Cardiac septum (tissue), 1 donor: ENCODE data around the gene PDCD4. TPM values are rescaled to one million over a fixed set of nuclear protein-coding genes. Genes with fewer than 3 reads are reported as not detected.
"Not testable (repeated sequence)": the region's sequence is repeated elsewhere in the genome, so short reads cannot be mapped to it uniquely, and the experiment has no call there.

ENCODE experiments used
- DNase-seq: peaks from one replicate; pipeline ENCODE4 v3.0.0-alpha.2; 2020; ENCODE audit warnings: low spot score
- intact Hi-C: fragments of 100-400 bp; cut with DNase I; formaldehyde crosslinking; loops from one replicate; pipeline ENCODE4 v1.14.0; 2022
- total RNA-seq: library from RNA; stranded (reverse); fragmentation: NEBNext Ultra II Directional; extraction: Animal tissue kit (Norgen Biotek cat#: 25700); gene quantifications from one replicate; pipeline ENCODE4 v1.2.1, GENCODE V29; 2021
- donor health status: DM: no; HTN: no; CAD: no.

The PDCD4 gene
- total RNA-seq, 1 donor from 2014 or later: 42.0 TPM

GRCh38 chr10:110910138-110910537, 38.4 kb downstream of the PDCD4 start:
- DNase-seq: no peak
- intact Hi-C loops: no loop called here

- DNase-seq: no peak
- intact Hi-C loops: no loop called here
Observed at GRCh38 chr10:110912374-110912773, 40.6 kb downstream of the PDCD4 start.

- no peak for DNase-seq
- intact Hi-C loops: no loop called here
Observed at GRCh38 chr10:110914431-110914830, 42.7 kb downstream of the PDCD4 start.

- intact Hi-C loops: loop anchor here (5.0 kb wide), 1 partner anchor 43 kb away; the partner anchor contains the start of gene PDCD4
- DNase-seq: no peak
Observed at GRCh38 chr10:110915035-110915434, 43.3 kb downstream of the PDCD4 start.

DNA sequence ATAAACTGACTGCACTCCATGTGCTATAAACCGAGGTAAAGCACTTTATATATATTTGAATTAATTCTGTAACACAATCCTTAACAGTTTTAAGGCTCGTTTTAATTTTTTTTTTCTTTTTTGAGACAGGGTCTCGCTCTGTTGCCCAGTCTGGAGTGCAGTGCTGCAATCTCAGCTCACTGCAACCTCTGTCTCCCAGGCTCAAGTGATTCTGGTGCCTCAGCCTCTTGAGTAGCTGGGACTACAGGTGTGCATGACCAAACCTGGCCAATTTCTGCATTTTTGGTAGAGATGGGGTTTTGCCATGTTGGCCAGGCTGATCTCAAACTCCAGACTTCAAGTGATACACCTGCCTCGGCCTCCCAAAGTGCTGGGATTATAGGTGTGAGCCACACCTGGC, 43.9 kb downstream of the PDCD4 start:
- intact Hi-C loops: loop anchor here (5.0 kb wide), 1 partner anchor 43 kb away; the partner anchor contains the start of gene PDCD4
- not testable (repeated sequence) for DNase-seq

DNA sequence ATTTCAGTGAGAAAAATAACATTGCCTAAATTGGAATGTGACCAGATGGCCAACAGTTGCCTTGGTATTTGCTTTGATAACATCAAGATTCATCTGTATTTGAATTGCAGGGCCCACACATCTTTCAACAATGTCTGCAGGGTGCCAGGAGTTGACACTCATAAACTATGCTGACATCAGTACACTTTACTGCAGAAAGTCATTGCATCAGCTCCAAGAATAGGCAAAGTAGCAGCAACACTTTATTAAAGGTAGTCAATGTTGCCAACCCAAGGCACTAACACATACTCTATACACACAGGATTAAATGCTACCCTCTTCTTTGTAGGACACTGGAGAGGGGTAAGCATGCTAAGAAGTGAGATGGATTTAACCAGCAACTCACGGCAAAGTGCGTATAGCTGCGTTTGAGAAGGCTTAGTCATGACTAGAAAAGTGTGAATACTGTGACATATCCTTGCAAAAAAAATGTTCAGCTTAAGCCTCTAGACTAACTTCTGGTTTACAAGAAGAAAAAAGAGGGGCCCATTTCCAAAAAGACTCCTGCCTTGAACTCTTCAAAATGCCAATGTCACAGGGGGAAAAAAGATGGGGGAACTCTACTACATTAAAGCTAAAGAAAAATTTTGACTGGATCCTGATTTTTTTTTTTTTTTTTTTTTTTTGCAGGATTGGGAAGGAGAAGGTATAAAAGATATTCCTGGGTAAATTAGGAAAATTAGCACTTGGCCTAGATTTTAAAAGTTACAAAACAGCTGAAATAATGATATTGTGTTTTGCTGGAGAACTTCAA, 45.0 kb downstream of the PDCD4 start:
- intact Hi-C loops: loop anchor here (5.0 kb wide), 1 partner anchor 44 kb away; the partner anchor contains the start of gene PDCD4
- DNase-seq: no peak

GRCh38 chr10:110918269-110918642, 46.5 kb downstream of the PDCD4 start:
- intact Hi-C loops: loop anchor here (5.0 kb wide), 1 partner anchor 46 kb away; the partner anchor contains the start of gene PDCD4
- DNase-seq: peak; percentile 97

DNA sequence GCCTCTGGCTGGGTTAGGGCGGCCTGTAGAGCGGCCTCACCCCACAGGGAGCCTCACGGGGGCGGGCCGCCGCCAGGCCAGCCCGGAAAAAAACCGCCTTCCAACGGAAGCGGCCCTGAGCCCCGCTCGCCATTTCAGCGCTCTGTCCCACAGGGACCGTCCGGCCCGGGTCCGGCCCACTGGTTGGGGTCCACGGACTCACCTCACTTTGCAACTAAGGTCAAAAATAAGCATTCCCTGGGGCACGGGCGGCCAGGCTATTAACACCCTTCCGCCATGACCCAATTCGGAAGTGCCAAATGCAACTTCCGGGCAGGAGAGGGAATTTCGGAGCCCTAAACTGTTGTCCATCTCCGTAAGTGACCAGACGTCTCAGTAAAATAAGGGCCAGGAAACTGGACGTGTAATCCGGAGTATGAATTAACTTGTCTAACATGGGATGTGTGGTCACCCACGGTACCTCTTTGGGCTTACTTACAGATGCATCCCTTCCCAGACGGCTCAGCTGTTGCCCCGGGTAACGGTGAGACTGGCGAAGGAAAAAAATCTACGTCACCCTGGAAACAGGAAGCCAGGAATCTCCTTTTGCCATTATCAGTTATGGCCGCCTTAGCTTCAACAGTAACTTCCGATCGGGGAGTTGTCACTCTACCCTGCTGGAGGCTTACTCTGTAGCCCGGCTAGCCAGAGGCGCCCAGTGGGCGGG, 47.1 kb downstream of the PDCD4 start, which contains the start of gene BBIP1:
BBIP1 (minus strand) TSS at position 538 of the 706 bp plus-strand sequence. CDS start 1,023 bp downstream, outside the sequence.
- intact Hi-C loops: loop anchor here (5.0 kb wide), 1 partner anchor 46 kb away; the partner anchor contains the start of gene PDCD4
- DNase-seq: no peak

DNA sequence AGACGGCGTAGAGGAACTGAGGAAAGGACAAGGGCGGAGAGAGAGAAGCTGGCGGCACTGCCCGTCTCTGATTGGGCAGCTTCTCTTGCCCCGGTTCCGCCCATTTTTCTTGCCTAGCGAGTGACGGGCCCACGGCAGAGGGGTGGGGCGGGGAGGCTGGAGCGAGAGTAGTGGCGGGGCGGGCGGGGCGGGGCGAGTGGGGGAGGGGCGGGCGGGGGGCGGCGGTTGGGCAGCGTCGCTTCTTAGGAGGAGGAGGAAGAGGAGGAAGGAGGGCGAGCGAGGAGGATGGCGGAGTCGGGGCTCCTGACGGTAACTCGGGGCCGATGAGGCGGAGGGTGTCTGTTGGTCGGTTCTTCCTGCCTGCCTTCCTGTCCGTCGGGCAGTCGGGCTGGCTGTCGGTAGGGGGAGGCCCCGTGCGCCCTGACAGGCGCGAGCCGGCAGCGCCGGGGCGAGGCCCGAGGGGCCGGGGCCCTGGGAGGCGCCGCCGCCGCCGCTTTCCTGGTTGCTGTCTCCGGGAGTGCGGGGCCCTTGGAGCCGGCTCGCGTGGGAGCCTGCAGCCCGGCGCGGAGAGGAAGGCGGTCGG, 47.7 kb downstream of the PDCD4 start, which contains the start of gene SHOC2:
SHOC2 (plus strand) TSS at position 256 of the 583 bp plus-strand sequence. CDS start 44,755 bp downstream, outside the sequence.
- peak; percentile 99 for DNase-seq
- intact Hi-C loops: loop anchor here (5.0 kb wide), 1 partner anchor 47 kb away; the partner anchor contains the start of gene PDCD4

GRCh38 chr10:110919971-110920881, 48.5 kb downstream of the PDCD4 start:
- peak; percentile 78 for DNase-seq
- intact Hi-C loops: loop anchor here (5.0 kb wide), 1 partner anchor 48 kb away; the partner anchor contains the start of gene PDCD4

DNA sequence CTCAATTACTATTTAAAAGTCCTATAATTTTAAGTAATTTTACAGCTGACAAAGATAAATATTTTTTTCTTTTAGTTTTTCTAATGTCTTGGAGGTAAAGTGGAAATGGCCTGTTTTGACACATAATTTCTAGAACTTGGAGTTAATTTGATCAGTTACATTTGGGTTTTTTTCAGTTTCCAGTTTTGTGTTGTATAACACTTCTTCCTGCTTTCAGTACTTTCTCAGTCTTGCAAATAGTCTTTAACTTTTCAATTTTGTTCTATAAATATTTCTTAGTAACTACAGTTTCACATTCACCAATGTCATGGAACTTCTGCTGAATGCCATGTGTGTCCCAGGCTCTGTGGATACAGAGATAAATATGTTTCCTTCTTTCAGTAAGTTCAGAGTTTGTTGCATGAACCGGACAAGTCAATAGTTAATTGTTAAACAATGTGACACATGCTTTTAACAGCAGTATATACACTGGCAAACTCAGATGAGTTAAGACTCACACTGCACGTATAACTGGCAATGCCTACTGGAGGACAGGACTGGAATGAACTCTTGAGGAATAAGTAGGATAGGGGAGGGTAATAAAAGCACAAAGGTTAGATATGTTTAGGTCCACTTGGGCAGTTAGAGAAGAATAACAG, 52.2 kb downstream of the PDCD4 start:
- intact Hi-C loops: no loop called here
- no peak for DNase-seq

DNA sequence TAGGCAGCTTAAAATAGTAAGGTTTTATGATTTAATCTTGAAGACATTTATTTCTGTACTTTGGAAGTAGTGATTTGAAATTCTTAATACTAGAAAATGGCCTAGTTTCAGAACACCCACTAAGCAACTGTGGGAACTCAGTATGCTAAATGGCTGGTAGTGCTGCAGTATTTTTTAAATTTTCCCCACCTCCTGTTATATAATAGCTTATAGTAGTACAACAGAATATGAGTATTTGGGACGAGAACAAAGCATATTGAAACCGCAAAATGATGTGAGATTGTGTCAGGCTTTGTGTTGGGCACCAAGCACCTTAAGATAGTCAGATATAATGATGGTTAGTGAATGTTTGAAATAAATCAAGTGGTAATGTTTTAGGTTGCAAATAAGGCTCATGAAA, 55.7 kb downstream of the PDCD4 start:
- DNase-seq: no peak

DNA sequence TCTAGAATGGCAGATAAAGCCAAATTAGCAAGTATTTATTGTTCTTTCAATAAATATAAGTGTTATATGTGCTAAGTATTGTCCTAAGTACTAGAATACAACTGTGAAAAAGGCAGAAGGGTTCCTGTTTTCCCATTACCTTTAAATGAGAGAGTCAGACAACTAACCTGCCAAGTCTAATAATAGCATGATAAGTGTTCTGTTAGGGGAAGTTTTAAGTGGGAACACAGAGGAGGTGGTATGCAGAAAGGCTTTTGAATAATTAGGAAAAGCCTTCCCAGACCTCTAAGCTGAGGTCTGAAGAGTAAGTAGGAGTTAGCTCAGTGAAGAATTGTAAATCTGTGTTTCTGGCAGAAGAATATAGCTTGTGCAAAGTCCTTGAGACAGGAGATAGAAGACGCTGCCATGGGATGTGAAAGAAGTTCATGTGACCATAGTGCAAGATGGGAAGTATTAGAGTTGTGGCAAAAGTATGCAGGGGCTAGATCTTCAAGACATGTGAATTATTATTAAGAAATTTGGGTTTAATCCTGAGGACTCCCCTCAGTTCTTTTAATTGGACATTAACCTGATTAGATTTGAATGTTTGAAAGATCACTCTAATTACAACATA, 60.1 kb downstream of the PDCD4 start:
- intact Hi-C loops: no loop called here
- DNase-seq: no peak

More for the DNA sequence above, 55.7 kb downstream of the PDCD4 start:
- intact Hi-C loops: no loop called here

DNA sequence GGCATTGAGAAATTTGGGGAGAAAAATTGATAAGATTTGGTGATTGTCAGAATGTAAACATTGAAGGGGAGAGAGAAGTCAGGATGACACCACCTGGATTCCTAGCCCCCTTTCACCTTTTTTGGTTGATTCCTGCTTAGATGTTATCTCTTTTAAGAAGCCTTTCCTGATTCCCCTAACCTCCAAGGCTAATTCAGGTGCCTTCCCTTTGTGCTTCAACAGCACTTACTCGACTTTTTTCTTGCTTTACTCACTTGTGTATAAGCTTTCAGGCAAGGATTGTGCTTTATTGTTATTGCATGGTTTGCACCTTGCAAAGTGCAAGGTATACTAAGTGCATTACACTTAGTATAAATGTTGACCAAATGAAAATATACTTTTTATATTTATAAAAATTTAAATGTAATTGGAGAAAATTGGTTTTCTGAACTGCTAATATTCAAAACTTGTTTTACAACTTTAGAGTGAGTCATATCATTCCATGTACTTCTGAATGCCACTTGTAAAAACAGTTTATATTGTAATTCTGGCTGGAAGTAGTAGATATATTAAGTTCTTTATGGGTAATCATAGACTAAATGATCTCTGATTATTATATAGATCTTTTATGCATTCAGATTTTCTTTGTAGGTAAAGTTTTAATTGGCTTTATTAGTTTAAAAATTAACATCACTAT, 60.9 kb downstream of the PDCD4 start:
- intact Hi-C loops: no loop called here
- DNase-seq: no peak

- intact Hi-C loops: no loop called here
- DNase-seq: no peak
Observed at GRCh38 chr10:110936757-110937156, 65.0 kb downstream of the PDCD4 start.

GRCh38 chr10:110939419-110939818, 67.7 kb downstream of the PDCD4 start:
- DNase-seq: no peak
- intact Hi-C loops: no loop called here

GRCh38 chr10:110944792-110945396, 73.2 kb downstream of the PDCD4 start:
- intact Hi-C loops: no loop called here
- no peak for DNase-seq
